NCI-H2227 (cell line): ENCODE data around the gene SLC35F3.

Experiments
- DNase-seq: peaks from one replicate; lab custom pipeline; 2025; ENCODE audit not compliant: unreplicated experiment; lab: John Stamatoyannopoulos, UW

SLC35F3 gene

GRCh38 chr1:234022302-234022701 is 117.8 kb downstream of the SLC35F3 start:
- DNase-seq, result no peak

- DNase-seq, result no peak
These were observed 135.1 kb downstream of the SLC35F3 start for GRCh38 chr1:234039603-234040002.

- no peak for DNase-seq
These were observed 136.2 kb downstream of the SLC35F3 start for GRCh38 chr1:234040446-234041317.

- DNase-seq, result no peak
These were observed 139.6 kb downstream of the SLC35F3 start for GRCh38 chr1:234044079-234044478.

GRCh38 chr1:234047123-234047522 is 142.6 kb downstream of the SLC35F3 start:
- DNase-seq, result no peak

GRCh38 chr1:234062166-234062565 is 157.7 kb downstream of the SLC35F3 start:
- DNase-seq, result no peak

GRCh38 chr1:234065794-234066447 is 161.4 kb downstream of the SLC35F3 start:
- DNase-seq, result peak; percentile 50

GRCh38 chr1:234067581-234068337 is 163.3 kb downstream of the SLC35F3 start:
- DNase-seq, result no peak

GRCh38 chr1:234069760-234070159 is 165.3 kb downstream of the SLC35F3 start:
- no peak for DNase-seq

- no peak for DNase-seq
These were observed 168.3 kb downstream of the SLC35F3 start for GRCh38 chr1:234072793-234073192.

- no peak for DNase-seq
These were observed 173.7 kb downstream of the SLC35F3 start for GRCh38 chr1:234078143-234078542.

GRCh38 chr1:234079896-234080295 is 175.4 kb downstream of the SLC35F3 start:
- DNase-seq, result no peak

GRCh38 chr1:234083460-234083859 is 179.0 kb downstream of the SLC35F3 start:
- DNase-seq, result no peak

GRCh38 chr1:234089396-234089795 is 184.9 kb downstream of the SLC35F3 start:
- no peak for DNase-seq

- DNase-seq, result no peak
These were observed 186.0 kb downstream of the SLC35F3 start for GRCh38 chr1:234090212-234091064.

GRCh38 chr1:234091065-234091401 is 186.6 kb downstream of the SLC35F3 start:
- no peak for DNase-seq

GRCh38 chr1:234091876-234092275 is 187.4 kb downstream of the SLC35F3 start:
- DNase-seq, result no peak

- no peak for DNase-seq
These were observed 188.6 kb downstream of the SLC35F3 start for GRCh38 chr1:234093107-234093506.

- DNase-seq, result no peak
These were observed 189.3 kb downstream of the SLC35F3 start for GRCh38 chr1:234093741-234094140.

- no peak for DNase-seq
These were observed 189.7 kb downstream of the SLC35F3 start for GRCh38 chr1:234094172-234094571.
